GM12878 (cell line): ENCODE measurements around the gene NFATC1. TPM values are rescaled to one million over a fixed set of nuclear protein-coding genes. Genes with fewer than 3 reads are reported as not detected.

ENCODE experiments used
- ATAC-seq: fragments of 200-7000 bp; cut with Tn5 transposase; 3 replicates; pipeline ENCODE4 v1.9.1; 2020; ENCODE audit warnings: mild to moderate bottlenecking, moderate library complexity
- BruUV-seq: library from RNA; stranded (reverse); fragments of 400-500 nt; replicated peaks from 2 replicates; lab custom pipeline; 2021; lab: Mats Ljungman, UMichigan
- CTCF ChIA-PET: fragments of 300-600 bp; sonication (Branson Sonifier 250); formaldehyde crosslinking; extraction: SDS; loops from one replicate; lab custom pipeline; 2021; ENCODE audit warnings: inconsistent platforms; lab: Yijun Ruan, JAX
- POLR2A ChIA-PET: fragments of 350-600 bp; formaldehyde crosslinking; extraction: SDS; loops from one replicate; lab custom pipeline; 2021; ENCODE audit warnings: inconsistent platforms; lab: Charles Lee
- RAD21 ChIA-PET: fragments of 300-600 bp; sonication (Branson Sonifier 250); formaldehyde crosslinking; loops from one replicate; lab custom pipeline; 2023; ENCODE audit warnings: antibody characterized with exemption; ENCODE audit not compliant: unreplicated experiment; lab: Charles Lee
- SMC1A ChIA-PET: fragments of 300-600 bp; sonication (Branson Sonifier 250); formaldehyde crosslinking; loops from one replicate; lab custom pipeline; 2023; ENCODE audit not compliant: unreplicated experiment, uncharacterized antibody; lab: Charles Lee
- DNase-seq: peaks from one replicate; pipeline ENCODE4 v3.0.0-alpha.2; 2011; ENCODE audit warnings: low read depth, low spot score
- FAIRE-seq: peaks from 3 replicates; lab custom pipeline; 2011; peaks lifted over from hg19 to GRCh38; lab: Jason Lieb, UNC
- H2AFZ ChIP-seq: 2 replicates; pipeline ENCODE4 v1.6.0; 2011; ENCODE audit warnings: low read depth, low read length, control low read depth; ENCODE audit not compliant: control insufficient read depth
- H3K27ac ChIP-seq: 2 replicates; pipeline ENCODE4 v1.5.1; 2011; ENCODE audit warnings: control low read depth; ENCODE audit not compliant: control insufficient read depth, insufficient read depth
- H3K27me3 ChIP-seq, 2 experiments: replicated peaks in 1 of 2; 2 replicates each; pipeline versions ENCODE4 v1.6.0 to v1.6.1; 2011; ENCODE audit warnings: low read length in 1 of 2; ENCODE audit not compliant: control insufficient read depth in 2 of 2, insufficient read depth in 2 of 2
- H3K36me3 ChIP-seq, 2 experiments: 2 replicates each; pipeline ENCODE4 v1.5.1; 2011; ENCODE audit warnings: low read length in 1 of 2; ENCODE audit not compliant: control insufficient read depth in 2 of 2, insufficient read depth in 2 of 2
- H3K4me1 ChIP-seq: 2 replicates; pipeline ENCODE4 v1.6.1; 2011; ENCODE audit warnings: mild to moderate bottlenecking, low read length, moderate library complexity, mixed read lengths; ENCODE audit not compliant: control insufficient read depth, insufficient read depth
- H3K4me2 ChIP-seq: 2 replicates; pipeline ENCODE4 v1.6.0; 2011; ENCODE audit warnings: control low read depth; ENCODE audit not compliant: control insufficient read depth, insufficient read depth
- H3K4me3 ChIP-seq: fragments of 200-600 bp; sonication (generic); 2 replicates; pipeline ENCODE4 v1.5.1; 2016
- H3K79me2 ChIP-seq: 2 replicates; pipeline ENCODE4 v1.6.0; 2011; ENCODE audit warnings: low read length; ENCODE audit not compliant: control insufficient read depth, insufficient read depth
- H3K9ac ChIP-seq: 2 replicates; pipeline ENCODE4 v1.8.0; 2011; ENCODE audit warnings: low read length, control low read depth, mixed read lengths; ENCODE audit not compliant: control insufficient read depth, insufficient read depth
- H3K9me3 ChIP-seq: replicated peaks from 3 replicates; pipeline ENCODE4 v1.5.1; 2011; ENCODE audit warnings: mild to moderate bottlenecking, low read length; ENCODE audit not compliant: control insufficient read depth, insufficient read depth
- H4K20me1 ChIP-seq: 2 replicates; pipeline ENCODE4 v1.6.0; 2011; ENCODE audit not compliant: control insufficient read depth, insufficient read depth
- HDGF ChIP-seq: fragments of 450-650 bp; IDR thresholded peaks from 2 replicates; pipeline ENCODE4 v1.6.1; 2016; ENCODE audit warnings: antibody characterized with exemption
- IRF5 ChIP-seq: fragments of 450-650 bp; IDR thresholded peaks from 2 replicates; pipeline ENCODE4 v1.6.1; 2017; ENCODE audit warnings: borderline replicate concordance
- KDM1A ChIP-seq: fragments of 200-600 bp; sonication (generic); IDR thresholded peaks from 2 replicates; pipeline ENCODE4 v1.6.1; 2016; ENCODE audit warnings: borderline replicate concordance
- LARP7 ChIP-seq: fragments of 450-650 bp; IDR thresholded peaks from 2 replicates; pipeline ENCODE4 v1.6.1; 2017; ENCODE audit warnings: mild to moderate bottlenecking
- RAD51 ChIP-seq: fragments of 450-650 bp; IDR thresholded peaks from 2 replicates; pipeline ENCODE4 v1.6.1; 2016; ENCODE audit warnings: moderate library complexity, mild to moderate bottlenecking, inconsistent platforms
- RELB ChIP-seq: fragments of 450-650 bp; IDR thresholded peaks from 2 replicates; pipeline ENCODE4 v1.6.1; 2017; ENCODE audit warnings: low read depth, mild to moderate bottlenecking, moderate library complexity
- SP1 ChIP-seq: IDR thresholded peaks from one replicate; pipeline ENCODE4 v1.6.1; 2011; ENCODE audit warnings: low read depth, low read length
- SUPT20H ChIP-seq: IDR thresholded peaks from 2 replicates; pipeline ENCODE4 v1.6.1; 2011; ENCODE audit warnings: low read depth, mild to moderate bottlenecking, low read length, moderate library complexity, borderline replicate concordance; ENCODE audit not compliant: control insufficient read depth
- ZBTB11 ChIP-seq: fragments of 450-650 bp; formaldehyde crosslinking; IDR thresholded peaks from 2 replicates; pipeline ENCODE4 v1.5.0; 2022; ENCODE audit warnings: mild to moderate bottlenecking, missing genetic modification characterization
- ZNF207 ChIP-seq: fragments of 450-650 bp; IDR thresholded peaks from 2 replicates; pipeline ENCODE4 v1.6.1; 2014; ENCODE audit warnings: antibody characterized with exemption, mild to moderate bottlenecking, borderline replicate concordance
- WGBS: methylation state at CpG from one replicate; pipeline ENCODE4 v1.1.6; 2016; ENCODE audit warnings: low lambda C conversion rate; ENCODE audit not compliant: insufficient replicate concordance, insufficient coverage; ENCODE audit errors: missing lambda C conversion rate; 5-methylcytosine and 5-hydroxymethylcytosine counted together
- in situ Hi-C: fragments of 300-500 bp; cut with MboI; formaldehyde crosslinking; loops from 9 replicates; pipeline ENCODE4 v1.14.3; 2018; ENCODE audit warnings: mixed read lengths
- intact Hi-C: fragments of 100-400 bp; cut with micrococcal nuclease; formaldehyde crosslinking; loops from one replicate; pipeline ENCODE4 v1.14.2; 2022; ENCODE audit not compliant: unreplicated experiment
- polyA plus RNA-seq, 11 experiments: library from polyadenylated mRNA; depleted of rRNA in 4 of 11; unstranded in 6 of 11; stranded (reverse) in 5 of 11; fragments of >200 nt; fragmentation: Nextera tagmentation in 4 of 11; fragmentation: Illumina TruSeq in 1 of 11; extraction: Ambion mirVana in 4 of 11; extraction: Trizol in 1 of 11; gene quantifications; 1 replicate in 1 of 11; 2 replicates in 10 of 11; pipeline versions ENCODE4 v1.2.1 to v1.2.3, GENCODE V29; 2011 to 2016; ENCODE audit warnings: inconsistent platforms in 2 of 11, missing spikeins in 2 of 11, low read depth in 1 of 11
- total RNA-seq, 4 experiments: library from RNA; depleted of rRNA in 3 of 4; stranded (reverse); fragments of >200 nt in 3 of 4; fragmentation: Illumina TruSeq in 1 of 4; extraction: Trizol in 1 of 4; gene quantifications; 2 replicates each; pipeline versions ENCODE4 v1.2.1 to v1.2.3, GENCODE V29; 2013 to 2021

NFATC1 gene
- total and polyA plus RNA-seq, 10 of the 15 experiments (the other 5 are each of a cell fraction or from before 2014, with no cell fraction given) = 0.84 to 20.8 (median 5.1) TPM

GRCh38 chr18:79559436-79559835 is 163.7 kb downstream of the NFATC1 start:
- Histone ChIP-seq H3K9me3 (no peaks in the 10 kb centered on the region; the same call in 2 of the 3 replicates), H3K9ac (no peak overlapping the region), H3K36me3 (no peaks in the 10 kb centered on the region), H3K27me3 (no peaks in the 10 kb centered on the region), H3K27ac (no peak overlapping the region), H3K4me1 (no peaks in the 10 kb centered on the region), H2AFZ (no peak overlapping the region), H4K20me1 (no peaks in the 10 kb centered on the region), H3K4me2 (no peak overlapping the region), H3K4me3 (no peak overlapping the region), H3K79me2 (no peaks in the 10 kb centered on the region)
- no peak for DNase-seq
- 59% methylated on average over 14 of the region's 15 CpGs for WGBS
- ChIA-PET RAD21 (no interaction called here), CTCF (no interaction called here), POLR2A (no interaction called here), SMC1A (no interaction called here)
- no TSS peak for BruUV-seq
- TF ChIP-seq HDGF = no peak
- TF ChIP-seq RELB = no peak
- TF ChIP-seq LARP7 = no peak
- no peak for ATAC-seq
- intact Hi-C loops (no loop called here), in situ Hi-C loops (no loop called here)
- no peak for FAIRE-seq

GRCh38 chr18:79560042-79560860 is 164.5 kb downstream of the NFATC1 start:
- ATAC-seq = no peak
- intact Hi-C loops = no loop called here
- 72% methylated on average over 34 of the region's 34 CpGs for WGBS
- TF ChIP-seq SP1 (no peak), RAD51 (no peak), SUPT20H (no peak), ZBTB11 (CRISPR knock-in tag) (no peak), KDM1A (no peak), ZNF207 (no peak), IRF5 (no peak)

More at GRCh38 chr18:79560042-79560860, 164.5 kb downstream of the NFATC1 start:
- RAD21 ChIA-PET = no interaction called here
- FAIRE-seq = no peak
- Histone ChIP-seq H3K4me1 (no peaks in the 10 kb centered on the region), H3K9ac (no peak overlapping the region), H3K27ac (no peak overlapping the region), H3K27me3 (no peaks in the 10 kb centered on the region), H3K4me2 (no peak overlapping the region), H4K20me1 (no peaks in the 10 kb centered on the region), H3K36me3 (no peaks in the 10 kb centered on the region), H2AFZ (no peak overlapping the region), H3K4me3 (no peak overlapping the region), H3K9me3 (no peaks in the 10 kb centered on the region; the same call in 2 of the 3 replicates), H3K79me2 (no peaks in the 10 kb centered on the region)
- in situ Hi-C loops = no loop called here
- CTCF ChIA-PET = no interaction called here
- SMC1A ChIA-PET = no interaction called here
- POLR2A ChIA-PET = no interaction called here
- no peak for DNase-seq
- no TSS peak for BruUV-seq
